Renal cortex interstitium (tissue), 11 donors: Measurements from ENCODE around the gene SEPTIN10. TPM values are rescaled to one million over a fixed set of nuclear protein-coding genes. Genes with fewer than 3 reads are reported as not detected.
A peak's percentile ranks its signal among the peaks of the same experiment; 100 is the strongest.

Source experiments
- DNase-seq, 11 donors: peaks; one replicate each; pipeline ENCODE4 v3.0.0-alpha.2; 2013; ENCODE audit warnings: low read depth in 9 of 11, low spot score in 4 of 11; ENCODE audit errors: extremely low read depth in 1 of 11
- polyA plus RNA-seq, 3 donors: library from polyadenylated mRNA; unstranded; fragments of 120-200 nt; gene quantifications; one replicate each; pipeline ENCODE4 v1.2.1, GENCODE V29; 2013; ENCODE audit not compliant: insufficient read length in 3 of 3

SEPTIN10 gene
- polyA plus RNA-seq, 3 donors = 109 to 124 (median 111) TPM

DNA sequence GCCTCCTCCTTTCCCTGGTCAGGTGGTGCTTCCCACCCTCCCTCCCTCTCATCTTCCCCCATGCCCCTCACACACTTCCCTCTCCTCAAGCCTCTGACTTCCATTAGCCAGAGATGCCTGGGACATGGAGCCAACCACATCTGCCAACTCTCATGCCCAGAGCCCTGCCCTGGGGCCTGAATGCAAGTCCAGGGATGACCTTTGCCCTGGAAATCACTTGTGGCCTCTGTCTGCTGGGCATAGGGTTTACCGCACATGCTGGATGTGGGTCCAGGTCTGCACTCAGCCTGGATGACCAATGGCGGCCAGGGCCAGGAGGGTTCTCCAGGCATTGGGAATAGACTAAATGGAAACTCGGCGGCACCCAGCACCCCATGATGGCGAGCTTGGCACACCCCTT, 98.9 kb downstream of the SEPTIN10 start:
- no peak for DNase-seq

DNA sequence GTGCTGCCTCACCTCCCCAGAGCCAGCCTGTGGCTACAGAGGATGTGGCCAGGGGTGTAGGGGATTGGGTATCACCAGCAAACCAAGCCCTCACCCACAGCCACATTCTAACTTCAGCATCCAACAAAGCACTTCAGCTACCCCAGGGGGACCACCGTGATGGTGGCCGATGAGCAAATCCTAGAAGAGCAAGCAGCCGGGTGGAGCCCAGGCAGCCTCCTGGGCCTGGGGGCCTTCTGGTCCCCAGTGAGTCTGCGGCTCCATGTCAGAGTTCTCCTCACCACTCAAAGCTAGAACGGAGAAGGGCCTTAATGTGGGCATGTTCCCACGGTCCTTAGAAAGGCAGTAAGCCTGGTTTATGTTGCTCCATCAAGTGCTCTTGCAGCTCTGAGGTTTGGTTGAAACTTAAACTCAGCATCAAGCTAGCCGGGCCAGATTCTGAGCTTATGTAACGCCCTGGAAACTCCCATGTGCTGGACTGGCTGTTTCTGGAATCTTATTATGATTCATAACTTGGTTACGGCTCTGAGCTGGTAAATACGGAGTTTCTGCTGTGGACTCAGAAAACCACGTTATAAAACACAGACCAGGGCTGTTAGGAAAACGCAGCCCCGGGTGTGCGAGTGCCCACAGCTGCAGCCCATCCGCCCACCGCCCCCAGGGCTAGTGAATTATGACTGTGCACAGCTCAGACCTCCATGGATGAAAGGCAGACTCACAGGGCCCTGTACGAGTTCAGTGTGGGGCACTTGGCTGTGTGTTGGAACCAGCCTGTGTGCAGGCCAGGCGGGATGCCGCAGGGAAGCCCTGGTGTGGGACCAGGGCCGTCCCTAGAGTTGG, 99.8 kb downstream of the SEPTIN10 start:
- DNase-seq = peak in 1 of 11 donors; percentile 56

GRCh38 chr2:109513230-109513629, 100.5 kb downstream of the SEPTIN10 start:
- DNase-seq = no peak

DNA sequence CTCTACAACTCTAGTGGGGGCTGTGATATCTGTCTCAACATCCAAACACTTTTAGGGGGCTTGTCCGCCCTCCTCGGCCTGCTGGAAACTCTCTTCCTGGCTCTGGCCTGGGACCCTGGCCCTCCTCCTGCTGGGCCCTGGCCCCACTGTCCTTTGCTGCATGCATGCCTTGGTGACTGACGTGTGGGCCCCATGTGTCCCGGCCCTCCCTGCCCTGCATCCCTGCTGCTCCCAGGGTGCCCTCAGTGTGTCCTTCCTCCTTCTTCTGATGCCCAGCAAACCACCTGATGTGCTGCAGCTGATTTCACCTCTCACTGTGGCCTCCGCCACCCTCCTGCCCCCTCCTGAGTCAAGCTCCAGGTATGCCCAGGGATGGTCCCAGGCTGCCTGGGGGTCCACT, 101.7 kb downstream of the SEPTIN10 start:
- no peak for DNase-seq

- DNase-seq = no peak
Measured at GRCh38 chr2:109511168-109511567, 102.6 kb downstream of the SEPTIN10 start.

- DNase-seq = peak in 5 of 11 donors; percentile 59 to 74 (median 69)
Measured at GRCh38 chr2:109510136-109511028, 103.4 kb downstream of the SEPTIN10 start.

GRCh38 chr2:109508556-109508955, 105.2 kb downstream of the SEPTIN10 start:
- DNase-seq = no peak

DNA sequence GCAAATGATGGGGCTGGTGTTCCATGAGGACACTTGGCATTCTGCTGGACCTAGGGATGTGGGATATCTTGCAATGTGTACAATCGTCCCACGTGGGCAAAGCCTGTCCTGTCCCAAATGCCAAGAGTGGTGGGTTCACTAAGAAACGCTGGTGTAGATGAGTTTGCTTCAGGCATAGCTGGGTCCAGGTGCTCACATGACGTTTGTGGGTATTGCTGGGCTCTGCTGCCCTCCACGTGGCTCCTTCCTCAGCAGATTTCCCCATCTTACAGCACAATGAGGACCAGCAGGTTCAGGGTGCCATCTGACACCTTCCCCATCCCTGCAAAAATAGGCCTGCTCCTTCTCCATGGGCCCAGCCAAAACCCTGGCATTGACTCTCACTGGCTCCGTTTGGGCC, 105.9 kb downstream of the SEPTIN10 start:
- DNase-seq = no peak

- DNase-seq = no peak
Measured at GRCh38 chr2:109507217-109507616, 106.5 kb downstream of the SEPTIN10 start.

- DNase-seq = no peak
Measured at GRCh38 chr2:109503191-109503590, 110.6 kb downstream of the SEPTIN10 start.

- no peak for DNase-seq
Measured at GRCh38 chr2:109501461-109501860, 112.3 kb downstream of the SEPTIN10 start.

DNA sequence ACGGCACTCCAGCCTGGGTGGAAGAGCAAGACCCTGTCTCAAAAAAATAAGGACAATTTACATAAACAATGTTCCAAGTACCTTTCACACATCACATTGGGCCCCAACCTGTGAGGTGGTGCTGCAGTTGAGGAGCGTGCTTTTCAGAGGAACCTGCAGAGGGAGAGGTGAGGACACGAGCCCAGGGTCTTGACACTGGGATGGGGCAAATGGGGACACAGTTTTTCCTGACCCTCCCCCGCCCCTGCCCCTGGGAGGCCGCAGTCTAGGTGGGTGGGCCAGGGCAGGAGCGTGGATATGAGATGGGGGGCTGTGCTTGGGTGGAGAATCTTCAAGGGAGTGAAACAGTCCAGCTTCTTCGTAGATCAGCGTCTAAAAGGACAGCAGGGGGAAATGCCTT, 112.9 kb downstream of the SEPTIN10 start:
- DNase-seq = no peak

- DNase-seq = peak in 1 of 11 donors; percentile 35
Measured at GRCh38 chr2:109499566-109499965, 114.2 kb downstream of the SEPTIN10 start.

GRCh38 chr2:109498906-109499305, 114.9 kb downstream of the SEPTIN10 start:
- DNase-seq = no peak

GRCh38 chr2:109497911-109498870, 115.6 kb downstream of the SEPTIN10 start:
- DNase-seq = no peak

- DNase-seq = peak in 1 of 11 donors; percentile 32
Measured at GRCh38 chr2:109497463-109497862, 116.3 kb downstream of the SEPTIN10 start.

GRCh38 chr2:109494351-109494750, 119.4 kb downstream of the SEPTIN10 start:
- DNase-seq = no peak

GRCh38 chr2:109493176-109493935, 120.4 kb downstream of the SEPTIN10 start:
- DNase-seq = no peak
